ENCODE data around the gene PAOX.

Gene PAOX

GRCh38 chr10:133349160-133349568 is 29.9 kb upstream of the PAOX start:
- TF ChIP-seq POU2F2 (IDR thresholded peaks at IDR 0.05; ENCODE audit: low read depth, low read length), result no peak
- TF ChIP-seq SPI1 (IDR thresholded peaks at IDR 0.05; ENCODE audit: low read depth, low read length), result no peak
- no peak for TF ChIP-seq PAX5 (IDR thresholded peaks at IDR 0.05; ENCODE audit: insufficient read depth, low read length, severe bottlenecking)
- TF ChIP-seq POLR2AphosphoS5 (IDR thresholded peaks at IDR 0.05; ENCODE audit: low read depth, low read length), result no peak
- no peak for TF ChIP-seq TAF1 (IDR thresholded peaks at IDR 0.05; ENCODE audit: low read depth, low read length)
- no peak for TF ChIP-seq POLR2A (IDR thresholded peaks at IDR 0.05; ENCODE audit: low read depth, low read length)
- DNase-seq (ENCODE audit: insufficient read length, low spot score) (no peak), FAIRE-seq (peak; percentile 81)

GRCh38 chr10:133349577-133350011 is 29.5 kb upstream of the PAOX start:
- FAIRE-seq (no peak), DNase-seq (ENCODE audit: insufficient read length, low spot score) (no peak)
- no peak for TF ChIP-seq POLR2AphosphoS5 (IDR thresholded peaks at IDR 0.05; ENCODE audit: low read depth, low read length)
- no peak for TF ChIP-seq PAX5 (IDR thresholded peaks at IDR 0.05; ENCODE audit: insufficient read depth, low read length, severe bottlenecking)
- no peak for TF ChIP-seq SPI1 (IDR thresholded peaks at IDR 0.05; ENCODE audit: low read depth, low read length)
- no peak for TF ChIP-seq TAF1 (IDR thresholded peaks at IDR 0.05; ENCODE audit: low read depth, low read length)
- no peak for TF ChIP-seq POU2F2 (IDR thresholded peaks at IDR 0.05; ENCODE audit: low read depth, low read length)
- no peak for TF ChIP-seq POLR2A (IDR thresholded peaks at IDR 0.05; ENCODE audit: low read depth, low read length)

GRCh38 chr10:133350283-133350949 is 28.6 kb upstream of the PAOX start:
- no peak for TF ChIP-seq PAX5 (IDR thresholded peaks at IDR 0.05; ENCODE audit: insufficient read depth, low read length, severe bottlenecking)
- TF ChIP-seq POLR2AphosphoS5 (IDR thresholded peaks at IDR 0.05; ENCODE audit: low read depth, low read length), result no peak
- TF ChIP-seq POU2F2 (IDR thresholded peaks at IDR 0.05; ENCODE audit: low read depth, low read length), result no peak
- no peak for TF ChIP-seq SPI1 (IDR thresholded peaks at IDR 0.05; ENCODE audit: low read depth, low read length)
- TF ChIP-seq TAF1 (IDR thresholded peaks at IDR 0.05; ENCODE audit: low read depth, low read length), result no peak
- TF ChIP-seq POLR2A (IDR thresholded peaks at IDR 0.05; ENCODE audit: low read depth, low read length), result no peak
- FAIRE-seq, result no peak

GRCh38 chr10:133350950-133351329 is 28.1 kb upstream of the PAOX start:
- DNase-seq (ENCODE audit: insufficient read length, low spot score) (no peak), FAIRE-seq (no peak)
- no peak for TF ChIP-seq POLR2A (IDR thresholded peaks at IDR 0.05; ENCODE audit: low read depth, low read length)
- no peak for TF ChIP-seq TAF1 (IDR thresholded peaks at IDR 0.05; ENCODE audit: low read depth, low read length)
- no peak for TF ChIP-seq POLR2AphosphoS5 (IDR thresholded peaks at IDR 0.05; ENCODE audit: low read depth, low read length)

More at GRCh38 chr10:133350283-133350949, 28.6 kb upstream of the PAOX start:
- DNase-seq (ENCODE audit: insufficient read length, low spot score), result no peak

- DNase-seq (ENCODE audit: insufficient read length, low spot score) (no peak), FAIRE-seq (no peak)
- TF ChIP-seq SPI1 (IDR thresholded peaks at IDR 0.05; ENCODE audit: low read depth, low read length), result no peak
- TF ChIP-seq POU2F2 (IDR thresholded peaks at IDR 0.05; ENCODE audit: low read depth, low read length), result no peak
- no peak for TF ChIP-seq POLR2A (IDR thresholded peaks at IDR 0.05; ENCODE audit: low read depth, low read length)
- TF ChIP-seq POLR2AphosphoS5 (IDR thresholded peaks at IDR 0.05; ENCODE audit: low read depth, low read length), result no peak
- TF ChIP-seq PAX5 (IDR thresholded peaks at IDR 0.05; ENCODE audit: insufficient read depth, low read length, severe bottlenecking), result no peak
- TF ChIP-seq TAF1 (IDR thresholded peaks at IDR 0.05; ENCODE audit: low read depth, low read length), result no peak
Observed at GRCh38 chr10:133351408-133352318, 27.4 kb upstream of the PAOX start.

- DNase-seq (ENCODE audit: insufficient read length, low spot score) (no peak), FAIRE-seq (no peak)
- TF ChIP-seq SPI1 (IDR thresholded peaks at IDR 0.05; ENCODE audit: low read depth, low read length), result no peak
- no peak for TF ChIP-seq PAX5 (IDR thresholded peaks at IDR 0.05; ENCODE audit: insufficient read depth, low read length, severe bottlenecking)
- no peak for TF ChIP-seq TAF1 (IDR thresholded peaks at IDR 0.05; ENCODE audit: low read depth, low read length)
Observed at GRCh38 chr10:133353202-133353959, 25.7 kb upstream of the PAOX start.

- DNase-seq (ENCODE audit: insufficient read length, low spot score) (no peak), FAIRE-seq (no peak)
- TF ChIP-seq TAF1 (IDR thresholded peaks at IDR 0.05; ENCODE audit: low read depth, low read length) (no peak), POLR2AphosphoS5 (IDR thresholded peaks at IDR 0.05; ENCODE audit: low read depth, low read length) (no peak), POLR2A (IDR thresholded peaks at IDR 0.05; ENCODE audit: low read depth, low read length) (no peak), SPI1 (IDR thresholded peaks at IDR 0.05; ENCODE audit: low read depth, low read length) (no peak), POU2F2 (IDR thresholded peaks at IDR 0.05; ENCODE audit: low read depth, low read length) (no peak), PAX5 (IDR thresholded peaks at IDR 0.05; ENCODE audit: insufficient read depth, low read length, severe bottlenecking) (no peak)
Observed at GRCh38 chr10:133353988-133354605, 25.0 kb upstream of the PAOX start.

GRCh38 chr10:133354672-133355240 is 24.3 kb upstream of the PAOX start:
- TF ChIP-seq TAF1 (IDR thresholded peaks at IDR 0.05; ENCODE audit: low read depth, low read length) (no peak), PAX5 (IDR thresholded peaks at IDR 0.05; ENCODE audit: insufficient read depth, low read length, severe bottlenecking) (no peak), POU2F2 (IDR thresholded peaks at IDR 0.05; ENCODE audit: low read depth, low read length) (no peak), POLR2A (IDR thresholded peaks at IDR 0.05; ENCODE audit: low read depth, low read length) (no peak), SPI1 (IDR thresholded peaks at IDR 0.05; ENCODE audit: low read depth, low read length) (no peak), POLR2AphosphoS5 (IDR thresholded peaks at IDR 0.05; ENCODE audit: low read depth, low read length) (no peak)
- FAIRE-seq (no peak), DNase-seq (ENCODE audit: insufficient read length, low spot score) (no peak)
